Mammary epithelial cell (primary cell): ENCODE results near the gene UMAD1.

Experiments used
- EZH2 ChIP-seq: IDR thresholded peaks from 2 replicates; pipeline ENCODE4 v1.6.1; 2012; ENCODE audit warnings: low read length, inconsistent platforms, borderline replicate concordance
- TF ChIP-seq, protein P1 (sequence below), 2 donors: IDR thresholded peaks in 1 of 2; conservative IDR thresholded peaks in 1 of 2; 2 replicates each; pipeline ENCODE4 v1.5.1; 2011 to 2012; ENCODE audit warnings: inconsistent platforms in 2 of 2, low read length in 2 of 2, mild to moderate bottlenecking in 2 of 2, control low read depth in 1 of 2, low read depth in 1 of 2; ENCODE audit not compliant: insufficient read depth in 1 of 2; ENCODE audit errors: extremely low read depth in 1 of 2

DNA sequence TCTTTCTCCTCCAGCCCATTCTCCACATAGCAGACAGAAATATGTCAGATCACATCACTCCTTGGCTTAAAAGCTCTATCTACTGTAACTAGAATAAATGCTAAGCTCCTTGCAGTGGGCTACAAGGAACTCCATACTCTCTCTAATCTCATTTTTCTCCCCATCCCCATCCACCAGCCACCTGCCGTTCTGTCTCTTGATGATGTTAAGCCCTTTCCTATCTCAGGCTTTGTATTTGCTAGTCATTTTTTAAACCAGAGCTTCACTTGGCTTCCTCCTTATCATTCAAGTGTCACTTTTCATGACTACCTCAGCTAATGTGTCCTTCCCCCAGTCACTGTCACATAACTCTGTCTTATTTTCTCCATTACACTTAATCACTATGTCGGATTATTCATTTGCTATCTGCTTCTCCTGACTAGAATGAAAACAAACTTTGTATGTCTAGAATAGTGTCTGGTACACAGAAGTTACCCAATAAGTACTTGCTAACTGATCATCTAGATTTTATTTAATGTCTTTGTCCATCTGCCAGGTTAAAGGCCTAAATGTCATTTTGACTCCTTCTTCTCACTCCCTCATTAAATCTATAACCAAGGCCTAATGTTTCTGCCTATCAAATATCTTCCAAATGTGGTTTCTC lies 165.1 kb downstream of the UMAD1 start:
- TF ChIP-seq EZH2, result no peak
- TF ChIP-seq, protein P1, sequence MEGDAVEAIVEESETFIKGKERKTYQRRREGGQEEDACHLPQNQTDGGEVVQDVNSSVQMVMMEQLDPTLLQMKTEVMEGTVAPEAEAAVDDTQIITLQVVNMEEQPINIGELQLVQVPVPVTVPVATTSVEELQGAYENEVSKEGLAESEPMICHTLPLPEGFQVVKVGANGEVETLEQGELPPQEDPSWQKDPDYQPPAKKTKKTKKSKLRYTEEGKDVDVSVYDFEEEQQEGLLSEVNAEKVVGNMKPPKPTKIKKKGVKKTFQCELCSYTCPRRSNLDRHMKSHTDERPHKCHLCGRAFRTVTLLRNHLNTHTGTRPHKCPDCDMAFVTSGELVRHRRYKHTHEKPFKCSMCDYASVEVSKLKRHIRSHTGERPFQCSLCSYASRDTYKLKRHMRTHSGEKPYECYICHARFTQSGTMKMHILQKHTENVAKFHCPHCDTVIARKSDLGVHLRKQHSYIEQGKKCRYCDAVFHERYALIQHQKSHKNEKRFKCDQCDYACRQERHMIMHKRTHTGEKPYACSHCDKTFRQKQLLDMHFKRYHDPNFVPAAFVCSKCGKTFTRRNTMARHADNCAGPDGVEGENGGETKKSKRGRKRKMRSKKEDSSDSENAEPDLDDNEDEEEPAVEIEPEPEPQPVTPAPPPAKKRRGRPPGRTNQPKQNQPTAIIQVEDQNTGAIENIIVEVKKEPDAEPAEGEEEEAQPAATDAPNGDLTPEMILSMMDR (conservative IDR thresholded peaks at IDR 0.05 in 1 of 2, IDR thresholded peaks at IDR 0.05 in 1 of 2; ENCODE audit: extremely low read depth in 1 of 2, insufficient read depth in 1 of 2, low read depth in 1 of 2, low read length in 2 of 2), result no peak
